Germinal center (tissue), 1 donor: ENCODE results near the gene KRTAP9-4.
"Not testable (repeated sequence)": the region's sequence is repeated elsewhere in the genome, so short reads cannot be mapped to it uniquely, and the experiment has no call there.

Experiments used
- DNase-seq: peaks from one replicate; pipeline ENCODE4 v3.0.0; 2012; ENCODE audit warnings: mixed read lengths, low spot score

KRTAP9-4 gene, protein sequence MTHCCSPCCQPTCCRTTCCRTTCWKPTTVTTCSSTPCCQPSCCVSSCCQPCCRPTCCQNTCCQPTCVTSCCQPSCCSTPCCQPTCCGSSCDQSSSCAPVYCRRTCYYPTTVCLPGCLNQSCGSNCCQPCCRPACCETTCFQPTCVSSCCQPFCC

DNA sequence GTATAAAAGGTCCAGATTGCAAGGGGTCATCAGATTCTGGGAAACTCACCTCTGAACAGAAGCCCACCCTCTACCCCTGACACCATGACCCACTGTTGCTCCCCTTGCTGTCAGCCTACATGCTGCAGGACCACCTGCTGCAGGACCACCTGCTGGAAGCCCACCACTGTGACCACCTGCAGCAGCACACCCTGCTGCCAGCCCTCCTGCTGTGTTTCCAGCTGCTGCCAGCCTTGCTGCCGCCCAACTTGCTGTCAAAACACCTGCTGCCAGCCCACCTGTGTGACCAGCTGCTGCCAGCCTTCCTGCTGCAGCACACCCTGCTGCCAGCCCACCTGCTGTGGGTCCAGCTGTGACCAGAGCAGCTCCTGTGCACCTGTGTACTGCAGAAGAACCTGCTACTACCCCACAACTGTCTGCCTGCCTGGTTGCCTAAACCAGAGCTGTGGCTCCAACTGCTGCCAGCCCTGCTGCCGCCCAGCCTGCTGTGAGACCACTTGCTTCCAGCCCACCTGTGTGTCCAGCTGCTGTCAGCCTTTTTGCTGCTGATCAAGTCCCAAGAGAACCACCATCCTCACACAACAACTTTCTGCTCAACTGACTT lies at the start of gene KRTAP9-4:
TSS of gene KRTAP9-4 (plus strand) at position 51 of the 604 bp plus-strand sequence. CDS start at position 85, 34 bp downstream.
- DNase-seq: not testable (repeated sequence)

DNA sequence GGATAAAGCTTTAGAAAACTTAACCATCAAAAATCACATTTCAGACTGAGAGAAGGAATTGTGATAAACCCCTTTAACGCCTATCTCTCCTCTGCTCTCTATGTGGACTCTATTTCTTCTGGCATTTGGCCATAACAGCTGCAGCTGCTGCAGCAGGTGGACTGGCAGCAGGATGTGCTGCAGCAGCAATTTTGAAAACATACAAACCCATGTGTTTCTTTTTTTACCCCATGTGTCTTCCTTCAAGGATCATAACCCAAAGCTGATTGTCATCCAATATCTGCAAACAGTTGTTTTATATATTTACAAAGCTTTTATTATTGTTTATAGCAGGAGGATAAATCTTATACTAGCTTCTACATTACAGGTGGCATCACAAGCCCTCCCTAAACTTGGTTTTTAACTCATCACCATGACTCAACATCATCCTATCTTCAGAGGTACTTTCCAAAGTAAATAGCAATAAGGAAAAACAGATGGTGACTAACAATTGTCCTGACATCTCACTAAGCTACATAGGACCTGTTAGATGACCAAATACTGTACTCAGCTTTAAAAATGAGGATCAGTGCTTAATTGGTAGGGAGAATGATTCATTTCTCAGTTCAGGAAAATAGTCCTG lies 37.5 kb upstream of the KRTAP9-4 start:
- DNase-seq: no peak

DNA sequence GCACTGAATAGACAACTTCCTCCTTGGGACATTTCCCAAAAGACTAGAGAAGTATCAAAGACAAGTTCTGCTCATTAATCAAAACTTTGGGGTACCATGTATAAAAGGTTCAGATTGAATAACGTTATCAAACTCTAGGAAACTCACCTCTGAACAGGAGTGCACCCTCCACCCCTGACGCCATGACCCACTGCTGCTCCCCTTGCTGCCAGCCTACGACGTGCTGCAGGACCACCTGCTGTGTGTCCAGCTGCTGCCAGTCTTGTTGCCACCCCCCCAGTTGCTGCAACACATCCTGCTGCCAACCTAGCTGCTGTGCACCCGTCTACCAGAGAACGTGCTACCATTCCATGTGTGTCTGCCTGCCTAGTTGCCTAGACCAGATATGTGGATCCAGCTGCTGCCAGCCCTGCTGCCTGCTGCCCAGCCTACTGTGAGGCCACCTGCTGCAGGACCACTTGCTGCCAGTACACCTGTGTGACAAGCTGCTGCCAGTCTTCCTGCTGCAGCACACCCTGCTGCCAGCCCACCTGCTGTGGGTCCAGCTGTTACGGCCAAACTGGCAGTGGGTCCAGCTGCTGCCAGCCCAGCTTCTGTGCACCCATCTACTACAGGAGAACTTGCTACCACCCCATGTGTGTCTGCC lies 36.8 kb upstream of the KRTAP9-4 start:
- no peak for DNase-seq

DNA sequence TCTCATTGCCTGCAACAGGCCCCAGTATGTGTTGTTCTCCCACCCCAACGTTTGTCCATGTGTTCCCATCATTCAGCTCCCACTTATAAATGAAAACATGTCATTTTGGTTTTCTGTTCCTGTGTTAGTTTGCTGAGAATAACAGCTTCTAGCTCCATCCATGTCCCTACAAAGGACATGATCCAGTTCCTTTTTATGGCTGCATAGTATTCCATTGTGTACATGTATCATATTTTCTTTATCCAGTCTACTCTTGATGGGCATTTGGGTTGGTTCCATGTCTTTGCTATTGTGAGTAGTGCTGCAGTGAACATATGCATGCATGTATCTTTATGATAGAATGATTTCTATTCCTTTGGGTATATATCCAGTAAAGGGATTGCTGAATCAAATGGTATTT lies 33.8 kb upstream of the KRTAP9-4 start:
- DNase-seq: no peak

DNA sequence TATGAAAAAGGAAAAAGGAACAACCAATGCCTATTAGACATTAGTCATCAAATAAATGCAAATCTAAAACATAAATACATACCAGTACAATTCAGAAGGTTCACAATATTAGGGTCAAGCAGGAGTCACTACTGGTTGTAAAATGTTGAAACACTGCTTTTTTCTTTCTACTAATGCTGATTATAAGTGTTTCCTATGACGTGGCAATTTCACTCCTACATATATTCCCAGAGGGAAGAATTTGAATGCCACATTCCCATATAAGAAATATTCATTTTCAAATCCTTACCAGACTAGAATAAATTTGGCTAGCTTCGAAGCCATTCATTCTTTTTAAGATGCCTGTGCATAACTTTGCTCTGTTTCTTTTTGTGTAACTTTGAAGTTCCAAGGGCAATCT lies 25.7 kb upstream of the KRTAP9-4 start:
- no peak for DNase-seq

GRCh38 chr17:41226051-41226450 lies 23.4 kb upstream of the KRTAP9-4 start:
- DNase-seq: no peak

DNA sequence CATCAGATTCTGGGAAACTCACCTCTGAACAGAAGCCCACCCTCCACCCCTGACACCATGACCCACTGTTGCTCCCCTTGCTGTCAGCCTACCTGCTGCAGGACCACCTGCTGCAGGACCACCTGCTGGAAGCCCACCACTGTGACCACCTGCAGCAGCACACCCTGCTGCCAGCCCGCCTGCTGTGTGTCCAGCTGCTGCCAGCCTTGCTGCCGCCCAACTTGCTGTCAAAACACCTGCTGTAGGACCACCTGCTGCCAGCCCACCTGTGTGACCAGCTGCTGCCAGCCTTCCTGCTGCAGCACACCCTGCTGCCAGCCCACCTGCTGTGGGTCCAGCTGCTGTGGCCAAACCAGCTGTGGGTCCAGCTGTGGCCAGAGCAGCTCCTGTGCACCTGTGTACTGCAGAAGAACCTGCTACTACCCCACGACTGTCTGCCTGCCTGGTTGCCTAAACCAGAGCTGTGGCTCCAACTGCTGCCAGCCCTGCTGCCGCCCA lies 22.8 kb upstream of the KRTAP9-4 start, which contains the start of gene KRTAP9-2:
TSS of gene KRTAP9-2 (plus strand) at position 51 of the 498 bp plus-strand sequence. CDS start at position 58, 7 bp downstream.
- DNase-seq: not testable (repeated sequence)

- no peak for DNase-seq
Measured at GRCh38 chr17:41230094-41230493, 19.4 kb upstream of the KRTAP9-4 start.

- DNase-seq: no peak
Measured at GRCh38 chr17:41231731-41232130, 17.8 kb upstream of the KRTAP9-4 start.

- not testable (repeated sequence) for DNase-seq
Measured at GRCh38 chr17:41232399-41233105, 16.9 kb upstream of the KRTAP9-4 start, which contains the start of gene KRTAP9-3. KRTAP9-3 (plus strand) TSS chr17:41232449; CDS start chr17:41232502, 53 bp downstream.

DNA sequence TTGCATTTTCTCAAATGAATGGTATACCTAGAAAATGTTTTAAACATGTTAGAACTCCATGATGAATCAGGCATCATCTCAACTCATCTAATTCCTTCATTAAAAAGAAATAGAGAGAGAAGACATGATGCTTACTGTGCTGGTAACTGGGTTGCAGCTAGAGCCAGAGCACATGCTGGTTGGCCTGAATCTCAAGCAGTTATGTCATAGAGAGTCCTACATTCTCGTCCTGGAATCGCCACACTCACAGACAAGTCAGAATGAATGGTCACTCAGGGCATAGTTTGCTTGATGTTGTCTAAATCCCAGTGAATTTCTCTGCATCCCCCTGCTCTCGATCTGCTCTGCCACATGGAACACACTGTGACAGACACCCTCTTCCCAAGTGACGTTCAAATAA lies 12.4 kb upstream of the KRTAP9-4 start:
- DNase-seq: not testable (repeated sequence)

- not testable (repeated sequence) for DNase-seq
Measured at GRCh38 chr17:41237949-41238437, 11.5 kb upstream of the KRTAP9-4 start, which contains the start of gene KRTAP9-8. KRTAP9-8 (plus strand) TSS chr17:41237999; CDS start chr17:41238052, 53 bp downstream.

GRCh38 chr17:41246995-41247787 lies 2.3 kb upstream of the KRTAP9-4 start:
- not testable (repeated sequence) for DNase-seq

GRCh38 chr17:41251261-41251660 lies 1.8 kb downstream of the KRTAP9-4 start:
- no peak for DNase-seq

DNA sequence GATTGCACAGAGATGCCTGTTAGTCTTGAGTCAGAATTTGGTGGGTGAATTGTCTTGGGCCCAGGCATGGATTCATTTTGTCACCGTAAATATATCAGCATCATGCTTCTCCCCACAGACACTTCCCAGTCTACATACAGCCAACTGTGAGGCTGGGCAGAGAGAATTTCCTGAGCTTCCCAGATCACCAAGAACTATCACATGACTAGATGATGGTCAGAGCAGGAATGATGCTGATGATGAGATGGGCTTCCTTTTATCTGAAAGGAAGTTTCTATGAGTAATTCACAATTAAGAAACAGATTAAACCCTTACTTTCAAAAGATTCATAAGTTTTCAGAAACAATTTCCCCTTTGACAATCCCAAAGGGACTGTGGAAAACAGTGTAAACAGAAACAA lies 5.4 kb downstream of the KRTAP9-4 start:
- DNase-seq: no peak

GRCh38 chr17:41255381-41256290 lies 6.1 kb downstream of the KRTAP9-4 start, which contains the start of gene KRTAP9-9:
KRTAP9-9 (plus strand) TSS chr17:41255384.
- not testable (repeated sequence) for DNase-seq

GRCh38 chr17:41256291-41256685 lies 6.8 kb downstream of the KRTAP9-4 start:
- DNase-seq: no peak

DNA sequence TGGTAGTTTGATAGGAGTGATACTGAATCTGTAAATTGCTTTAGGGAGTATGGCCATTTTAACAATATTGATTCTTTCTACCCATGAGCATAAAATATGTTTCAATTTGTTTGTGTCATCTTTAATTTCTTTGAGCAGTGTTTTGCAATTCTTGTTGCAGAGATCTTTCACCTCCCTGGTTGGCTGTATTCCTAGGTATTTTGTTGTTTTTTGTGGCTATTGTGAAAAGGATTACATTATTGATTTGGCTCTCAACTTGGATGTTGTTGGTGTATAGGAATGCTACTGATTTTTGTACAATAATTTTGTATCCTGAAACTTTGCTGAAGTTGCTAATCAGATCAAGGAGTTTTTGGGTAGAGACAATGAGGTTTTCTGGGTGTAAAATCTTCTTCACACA lies 8.9 kb downstream of the KRTAP9-4 start:
- no peak for DNase-seq

DNA sequence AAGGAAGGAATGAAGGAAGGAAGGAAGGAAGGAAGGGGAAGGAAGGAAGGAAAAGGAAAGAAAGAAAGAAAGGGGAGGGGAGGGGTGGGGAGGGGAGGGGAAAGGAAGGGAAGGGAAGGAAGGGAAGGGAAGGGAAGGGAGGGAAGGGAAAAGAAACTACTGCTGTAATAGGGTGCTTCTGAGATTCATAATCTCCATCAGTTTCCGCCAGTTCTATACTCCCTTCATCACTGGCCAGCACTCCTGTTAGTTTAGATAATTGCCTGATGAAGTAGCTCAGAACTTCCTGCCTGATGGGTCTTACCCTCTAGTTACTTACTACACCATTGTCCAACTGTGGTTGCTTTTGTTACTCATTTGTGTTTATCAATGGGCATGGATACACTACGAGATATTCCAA lies 13.7 kb downstream of the KRTAP9-4 start:
- DNase-seq: no peak

DNA sequence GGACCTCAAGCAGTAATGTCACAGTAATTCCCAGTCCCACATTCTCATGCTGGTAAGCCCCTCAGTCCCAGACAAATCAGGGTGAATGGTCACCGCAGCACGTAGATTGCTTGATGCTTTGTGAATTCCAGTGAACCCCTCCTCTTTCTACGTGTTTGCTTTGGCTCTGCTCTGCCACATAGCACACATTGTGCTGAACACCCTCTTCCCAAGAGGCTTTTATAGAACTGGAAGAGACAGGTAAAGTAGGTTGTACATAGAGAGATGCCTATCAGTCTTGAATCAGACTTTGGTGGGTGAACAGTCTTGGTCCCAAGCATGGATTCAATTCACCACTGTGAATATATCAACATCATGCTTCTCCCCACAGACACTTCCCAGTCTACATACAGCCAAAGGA lies 15.1 kb downstream of the KRTAP9-4 start:
- DNase-seq: no peak
